ENCODE data around the gene EIF3D. TPM values are rescaled to one million over a fixed set of nuclear protein-coding genes. Genes with fewer than 3 reads are reported as not detected.

EIF3D gene
- total RNA-seq, 1 experiment from 2014 or later = 270 TPM

DNA sequence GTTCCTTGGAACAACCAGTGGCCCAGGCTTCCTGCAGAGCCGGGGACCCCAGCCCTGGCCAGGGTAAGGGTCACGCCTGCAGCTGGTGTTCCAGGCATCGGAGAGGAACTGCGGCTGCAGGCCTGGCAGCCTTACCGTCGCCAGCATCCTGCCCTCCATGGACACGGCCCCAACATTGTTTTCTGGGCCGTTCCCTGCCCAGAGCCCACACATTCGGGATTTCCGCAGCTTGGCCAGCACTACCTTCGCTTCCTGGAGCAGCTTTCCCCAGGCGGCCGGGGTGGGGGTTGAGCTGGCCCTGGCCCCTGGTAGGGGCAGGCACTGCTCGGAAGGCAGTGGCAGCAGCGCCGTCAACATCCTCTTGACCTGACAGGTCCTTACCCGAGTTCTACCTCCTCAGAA lies 65.2 kb downstream of the EIF3D start:
- Histone ChIP-seq H3K9me2 (ENCODE audit: insufficient read depth) (no peaks in the 10 kb centered on the region), H3K36me3 (ENCODE audit: low read depth) (no peaks in the 10 kb centered on the region), H3K4me3 (no peak overlapping the region), H4K20me1 (ENCODE audit: insufficient read depth) (no peaks in the 10 kb centered on the region), H3K27me3 (ENCODE audit: insufficient read depth, low read depth) (no peaks in the 10 kb centered on the region), H3K4me2 (no peak overlapping the region), H2AFZ (no peak overlapping the region), H3K27ac (no peak overlapping the region), H3K79me2 (ENCODE audit: low read depth) (peaks cover 13% of the 10 kb centered on the region; the same call in 1 of the 2 replicates), H3F3A (ENCODE audit: insufficient read depth, low read depth) (peaks cover 55% of the 10 kb centered on the region), H3K4me1 (replicated peaks; ENCODE audit: insufficient read depth) (peaks cover 98% of the 10 kb centered on the region), H3K9me3 (ENCODE audit: insufficient read depth, low read depth) (no peaks in the 10 kb centered on the region)
- intact Hi-C loops (cut with micrococcal nuclease; ENCODE audit: unreplicated experiment) = loop anchor here (2.0 kb wide), 1 partner anchor 13 kb away; no protein-coding TSS in a partner anchor
- no TSS peak for BruUV-seq (replicated peaks)
- DNase-seq = no peak
- TF ChIP-seq EZH2 (IDR thresholded peaks at IDR 0.05; ENCODE audit: low read depth) = no peak
- TF ChIP-seq, protein P1, sequence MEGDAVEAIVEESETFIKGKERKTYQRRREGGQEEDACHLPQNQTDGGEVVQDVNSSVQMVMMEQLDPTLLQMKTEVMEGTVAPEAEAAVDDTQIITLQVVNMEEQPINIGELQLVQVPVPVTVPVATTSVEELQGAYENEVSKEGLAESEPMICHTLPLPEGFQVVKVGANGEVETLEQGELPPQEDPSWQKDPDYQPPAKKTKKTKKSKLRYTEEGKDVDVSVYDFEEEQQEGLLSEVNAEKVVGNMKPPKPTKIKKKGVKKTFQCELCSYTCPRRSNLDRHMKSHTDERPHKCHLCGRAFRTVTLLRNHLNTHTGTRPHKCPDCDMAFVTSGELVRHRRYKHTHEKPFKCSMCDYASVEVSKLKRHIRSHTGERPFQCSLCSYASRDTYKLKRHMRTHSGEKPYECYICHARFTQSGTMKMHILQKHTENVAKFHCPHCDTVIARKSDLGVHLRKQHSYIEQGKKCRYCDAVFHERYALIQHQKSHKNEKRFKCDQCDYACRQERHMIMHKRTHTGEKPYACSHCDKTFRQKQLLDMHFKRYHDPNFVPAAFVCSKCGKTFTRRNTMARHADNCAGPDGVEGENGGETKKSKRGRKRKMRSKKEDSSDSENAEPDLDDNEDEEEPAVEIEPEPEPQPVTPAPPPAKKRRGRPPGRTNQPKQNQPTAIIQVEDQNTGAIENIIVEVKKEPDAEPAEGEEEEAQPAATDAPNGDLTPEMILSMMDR (conservative IDR thresholded peaks at IDR 0.05) = no peak
- ChIA-PET POLR2A (ENCODE audit: unreplicated experiment) (no interaction called here), CTCF (no interaction called here)

- TSS peak; percentile 16 for BruUV-seq (replicated peaks)
- Histone ChIP-seq H3K4me2 (peak overlapping the region; percentile 63), H3K4me3 (no peak overlapping the region)
Measured at GRCh38 chr22:36461665-36462649, 67.0 kb downstream of the EIF3D start.

More at GRCh38 chr22:36461665-36462649, 67.0 kb downstream of the EIF3D start:
- no peaks in the 10 kb centered on the region for H4K20me1 ChIP-seq (ENCODE audit: insufficient read depth)
- peaks cover 4% of the 10 kb centered on the region; the same call in 1 of the 2 replicates for H3K79me2 ChIP-seq (ENCODE audit: low read depth)
- H3F3A ChIP-seq (ENCODE audit: insufficient read depth, low read depth) = peaks cover 47% of the 10 kb centered on the region
- H3K27ac ChIP-seq = peak overlapping the region; percentile 72
- H3K36me3 ChIP-seq (ENCODE audit: low read depth) = no peaks in the 10 kb centered on the region
- no peak overlapping the region for H2AFZ ChIP-seq
- TF ChIP-seq, protein P1 (conservative IDR thresholded peaks at IDR 0.05) = no peak
- TF ChIP-seq EZH2 (IDR thresholded peaks at IDR 0.05; ENCODE audit: low read depth) = no peak
- H3K9me2 ChIP-seq (ENCODE audit: insufficient read depth) = no peaks in the 10 kb centered on the region
- CTCF ChIA-PET = no interaction called here
- DNase-seq = peak; percentile 96 to 99
- intact Hi-C loops (cut with micrococcal nuclease; ENCODE audit: unreplicated experiment) = loop anchor here (1.0 kb wide), 1 partner anchor 52 kb away; no protein-coding TSS in a partner anchor
- no peaks in the 10 kb centered on the region for H3K27me3 ChIP-seq (ENCODE audit: insufficient read depth, low read depth)
- H3K4me1 ChIP-seq (replicated peaks; ENCODE audit: insufficient read depth) = peaks cover 92% of the 10 kb centered on the region
- POLR2A ChIA-PET (ENCODE audit: unreplicated experiment) = interaction anchor here (0.6 to 1.2 kb wide), 8 partner anchors 10 to 875 kb away, joined by 3 to 7 read pairs (median 4); partner anchors contain the start of gene MYH9
- H3K9me3 ChIP-seq (ENCODE audit: insufficient read depth, low read depth) = no peaks in the 10 kb centered on the region

Other genes starting within 250 kb of the EIF3D start
- 758 and 776 TPM in 2 replicates for gene MYH9, start 141.2 kb downstream of the EIF3D start, total RNA-seq (2021)
- gene TXN2, start 47.5 kb downstream of the EIF3D start, total RNA-seq (2021) = 89.0 and 95.1 TPM in 2 replicates
- 42.1 and 42.4 TPM in 2 replicates for gene FOXRED2, start 22.1 kb downstream of the EIF3D start, total RNA-seq (2021)
- not detected in 2 replicates for gene CACNG2, start 174.6 kb upstream of the EIF3D start, total RNA-seq (2021)
- 74.2 and 84.2 TPM in 2 replicates for gene IFT27, start 247.0 kb upstream of the EIF3D start, total RNA-seq (2021)